ENCODE measurements around the gene PGGHG. TPM values are rescaled to one million over a fixed set of nuclear protein-coding genes. Genes with fewer than 3 reads are reported as not detected.
A peak's percentile ranks its signal among the peaks of the same experiment; 100 is the strongest.

Gene PGGHG
- total and polyA plus RNA-seq, 2 of the 13 experiments (the other 11 are each of a cell fraction or from before 2014, with no cell fraction given) = 5.9 to 14.8 TPM

DNA sequence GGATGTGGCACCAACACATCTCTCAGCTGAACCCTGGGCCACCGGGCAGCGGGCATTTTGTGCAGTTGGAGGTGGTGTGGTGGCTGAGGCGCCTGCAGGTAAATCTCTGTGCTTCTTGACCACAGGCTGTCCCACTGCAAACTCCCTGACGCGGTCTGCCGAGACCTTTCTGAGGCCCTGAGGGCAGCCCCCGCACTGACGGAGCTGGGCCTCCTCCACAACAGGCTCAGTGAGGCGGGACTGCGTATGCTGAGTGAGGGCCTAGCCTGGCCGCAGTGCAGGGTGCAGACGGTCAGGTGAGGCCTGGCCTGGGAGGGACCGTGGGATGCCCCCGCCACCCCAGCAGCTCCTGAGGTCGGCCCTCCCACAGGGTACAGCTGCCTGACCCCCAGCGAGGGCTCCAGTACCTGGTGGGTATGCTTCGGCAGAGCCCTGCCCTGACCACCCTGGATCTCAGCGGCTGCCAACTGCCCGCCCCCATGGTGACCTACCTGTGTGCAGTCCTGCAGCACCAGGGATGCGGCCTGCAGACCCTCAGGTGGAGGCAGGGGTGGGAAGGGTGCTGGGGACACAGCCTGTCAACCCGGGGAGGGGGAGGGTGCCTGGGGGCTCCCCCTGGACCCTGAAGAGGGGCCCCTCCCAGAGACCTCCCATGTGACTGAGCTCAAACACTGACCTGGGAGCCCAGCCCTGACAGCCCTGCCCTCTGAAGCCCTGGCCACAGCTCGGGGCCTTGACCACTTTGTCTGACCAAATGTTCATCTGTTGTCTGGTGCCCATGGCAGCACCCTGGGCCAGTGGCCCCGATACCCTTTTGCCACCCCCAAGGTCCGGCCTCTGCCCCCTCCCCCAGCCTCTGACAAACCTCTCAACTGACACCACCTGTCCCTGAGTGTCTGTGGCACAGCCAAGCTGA, 4.6 kb upstream of the PGGHG start (continued):
- TF ChIP-seq RXRA (CRISPR knock-in tag; IDR thresholded peaks at IDR 0.05) (peak; percentile 26; the same call in 1 of the 2 replicates), ZFP1 (CRISPR knock-in tag; IDR thresholded peaks at IDR 0.05) (no peak), POLR2AphosphoS5 (IDR thresholded peaks at IDR 0.05; ENCODE audit: low read depth, low read length) (no peak), ZNF350 (CRISPR knock-in tag; IDR thresholded peaks at IDR 0.05; ENCODE audit: borderline replicate concordance, low read depth) (no peak), U2AF1 (optimal IDR thresholded peaks at IDR 0.05; ENCODE audit: low read depth, low read length) (no peak), ZNF614 (CRISPR knock-in tag; IDR thresholded peaks at IDR 0.05; ENCODE audit: borderline replicate concordance) (no peak), IRX3 (CRISPR knock-in tag; IDR thresholded peaks at IDR 0.05; ENCODE audit: borderline replicate concordance, low read depth) (no peak), ZNF790 (CRISPR knock-in tag; IDR thresholded peaks at IDR 0.05; ENCODE audit: borderline replicate concordance) (no peak)
- TF ChIP-seq, protein P1, sequence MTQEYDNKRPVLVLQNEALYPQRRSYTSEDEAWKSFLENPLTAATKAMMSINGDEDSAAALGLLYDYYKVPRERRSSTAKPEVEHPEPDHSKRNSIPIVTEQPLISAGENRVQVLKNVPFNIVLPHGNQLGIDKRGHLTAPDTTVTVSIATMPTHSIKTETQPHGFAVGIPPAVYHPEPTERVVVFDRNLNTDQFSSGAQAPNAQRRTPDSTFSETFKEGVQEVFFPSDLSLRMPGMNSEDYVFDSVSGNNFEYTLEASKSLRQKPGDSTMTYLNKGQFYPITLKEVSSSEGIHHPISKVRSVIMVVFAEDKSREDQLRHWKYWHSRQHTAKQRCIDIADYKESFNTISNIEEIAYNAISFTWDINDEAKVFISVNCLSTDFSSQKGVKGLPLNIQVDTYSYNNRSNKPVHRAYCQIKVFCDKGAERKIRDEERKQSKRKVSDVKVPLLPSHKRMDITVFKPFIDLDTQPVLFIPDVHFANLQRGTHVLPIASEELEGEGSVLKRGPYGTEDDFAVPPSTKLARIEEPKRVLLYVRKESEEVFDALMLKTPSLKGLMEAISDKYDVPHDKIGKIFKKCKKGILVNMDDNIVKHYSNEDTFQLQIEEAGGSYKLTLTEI (CRISPR knock-in tag; conservative IDR thresholded peaks at IDR 0.05) = no peak
- TF ChIP-seq, protein P2, sequence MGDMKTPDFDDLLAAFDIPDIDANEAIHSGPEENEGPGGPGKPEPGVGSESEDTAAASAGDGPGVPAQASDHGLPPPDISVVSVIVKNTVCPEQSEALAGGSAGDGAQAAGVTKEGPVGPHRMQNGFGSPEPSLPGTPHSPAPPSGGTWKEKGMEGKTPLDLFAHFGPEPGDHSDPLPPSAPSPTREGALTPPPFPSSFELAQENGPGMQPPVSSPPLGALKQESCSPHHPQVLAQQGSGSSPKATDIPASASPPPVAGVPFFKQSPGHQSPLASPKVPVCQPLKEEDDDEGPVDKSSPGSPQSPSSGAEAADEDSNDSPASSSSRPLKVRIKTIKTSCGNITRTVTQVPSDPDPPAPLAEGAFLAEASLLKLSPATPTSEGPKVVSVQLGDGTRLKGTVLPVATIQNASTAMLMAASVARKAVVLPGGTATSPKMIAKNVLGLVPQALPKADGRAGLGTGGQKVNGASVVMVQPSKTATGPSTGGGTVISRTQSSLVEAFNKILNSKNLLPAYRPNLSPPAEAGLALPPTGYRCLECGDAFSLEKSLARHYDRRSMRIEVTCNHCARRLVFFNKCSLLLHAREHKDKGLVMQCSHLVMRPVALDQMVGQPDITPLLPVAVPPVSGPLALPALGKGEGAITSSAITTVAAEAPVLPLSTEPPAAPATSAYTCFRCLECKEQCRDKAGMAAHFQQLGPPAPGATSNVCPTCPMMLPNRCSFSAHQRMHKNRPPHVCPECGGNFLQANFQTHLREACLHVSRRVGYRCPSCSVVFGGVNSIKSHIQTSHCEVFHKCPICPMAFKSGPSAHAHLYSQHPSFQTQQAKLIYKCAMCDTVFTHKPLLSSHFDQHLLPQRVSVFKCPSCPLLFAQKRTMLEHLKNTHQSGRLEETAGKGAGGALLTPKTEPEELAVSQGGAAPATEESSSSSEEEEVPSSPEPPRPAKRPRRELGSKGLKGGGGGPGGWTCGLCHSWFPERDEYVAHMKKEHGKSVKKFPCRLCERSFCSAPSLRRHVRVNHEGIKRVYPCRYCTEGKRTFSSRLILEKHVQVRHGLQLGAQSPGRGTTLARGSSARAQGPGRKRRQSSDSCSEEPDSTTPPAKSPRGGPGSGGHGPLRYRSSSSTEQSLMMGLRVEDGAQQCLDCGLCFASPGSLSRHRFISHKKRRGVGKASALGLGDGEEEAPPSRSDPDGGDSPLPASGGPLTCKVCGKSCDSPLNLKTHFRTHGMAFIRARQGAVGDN (CRISPR knock-in tag; IDR thresholded peaks at IDR 0.05) = peak; percentile 3; the same call in 1 of the 2 replicates
- TF ChIP-seq, protein P3, sequence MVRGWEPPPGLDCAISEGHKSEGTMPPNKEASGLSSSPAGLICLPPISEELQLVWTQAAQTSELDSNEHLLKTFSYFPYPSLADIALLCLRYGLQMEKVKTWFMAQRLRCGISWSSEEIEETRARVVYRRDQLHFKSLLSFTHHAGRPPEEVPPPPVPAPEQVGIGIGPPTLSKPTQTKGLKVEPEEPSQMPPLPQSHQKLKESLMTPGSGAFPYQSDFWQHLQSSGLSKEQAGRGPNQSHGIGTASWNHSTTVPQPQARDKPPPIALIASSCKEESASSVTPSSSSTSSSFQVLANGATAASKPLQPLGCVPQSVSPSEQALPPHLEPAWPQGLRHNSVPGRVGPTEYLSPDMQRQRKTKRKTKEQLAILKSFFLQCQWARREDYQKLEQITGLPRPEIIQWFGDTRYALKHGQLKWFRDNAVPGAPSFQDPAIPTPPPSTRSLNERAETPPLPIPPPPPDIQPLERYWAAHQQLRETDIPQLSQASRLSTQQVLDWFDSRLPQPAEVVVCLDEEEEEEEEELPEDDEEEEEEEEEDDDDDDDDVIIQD (CRISPR knock-in tag; IDR thresholded peaks at IDR 0.05; ENCODE audit: low read depth) = no peak
- TF ChIP-seq, protein P4, sequence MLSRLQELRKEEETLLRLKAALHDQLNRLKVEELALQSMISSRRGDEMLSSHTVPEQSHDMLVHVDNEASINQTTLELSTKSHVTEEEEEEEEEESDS (CRISPR knock-in tag; IDR thresholded peaks at IDR 0.05; ENCODE audit: borderline replicate concordance) = no peak
